Endodermal cell (in vitro differentiated cells): ENCODE measurements around the gene LARP4B. TPM values are rescaled to one million over a fixed set of nuclear protein-coding genes. Genes with fewer than 3 reads are reported as not detected.
A peak's percentile ranks its signal among the peaks of the same experiment; 100 is the strongest.

ENCODE experiments used
- DNase-seq: peaks from one replicate; pipeline ENCODE4 v3.0.0-alpha.2; 2017
- H3K27ac ChIP-seq: 2 replicates; pipeline ENCODE4 v1.5.1; 2013; ENCODE audit warnings: mild to moderate bottlenecking, low read depth, low read length, moderate library complexity
- H3K27me3 ChIP-seq: 2 replicates; pipeline ENCODE4 v1.6.1; 2013; ENCODE audit warnings: mild to moderate bottlenecking, low read length, moderate library complexity; ENCODE audit not compliant: insufficient read depth, control insufficient read depth, poor library complexity, severe bottlenecking
- H3K36me3 ChIP-seq: 2 replicates; pipeline ENCODE4 v1.7.0; 2013; ENCODE audit warnings: mild to moderate bottlenecking, low read length, moderate library complexity; ENCODE audit not compliant: control insufficient read depth, insufficient read depth
- H3K4me1 ChIP-seq: one replicate; pipeline ENCODE4 v1.7.0; 2013; ENCODE audit warnings: low read length; ENCODE audit not compliant: control insufficient read depth, insufficient read depth
- H3K4me3 ChIP-seq: 2 replicates; pipeline ENCODE4 v1.5.1; 2013; ENCODE audit warnings: mild to moderate bottlenecking, low read length, moderate library complexity
- H3K9ac ChIP-seq: 2 replicates; pipeline ENCODE4 v1.6.1; 2013; ENCODE audit warnings: mild to moderate bottlenecking, low read length, moderate library complexity; ENCODE audit not compliant: poor library complexity, severe bottlenecking; ENCODE audit errors: extremely low read depth
- H3K9me3 ChIP-seq: 2 replicates; pipeline ENCODE4 v1.6.1; 2013; ENCODE audit warnings: mild to moderate bottlenecking, low read length, moderate library complexity; ENCODE audit not compliant: control insufficient read depth
- H3K27ac Mint-ChIP-seq: 2 replicates; pipeline ENCODE4 v1.8.0; 2020; ENCODE audit warnings: mixed read lengths
- H3K27me3 Mint-ChIP-seq: 2 replicates; pipeline ENCODE4 v1.8.0; 2021; ENCODE audit warnings: mild to moderate bottlenecking, mixed read lengths; ENCODE audit not compliant: insufficient read depth
- H3K36me3 Mint-ChIP-seq: 2 replicates; pipeline ENCODE4 v1.8.0; 2020; ENCODE audit warnings: low read depth, mixed read lengths
- H3K4me1 Mint-ChIP-seq: 2 replicates; pipeline ENCODE4 v1.8.0; 2020; ENCODE audit warnings: mixed read lengths
- H3K4me3 Mint-ChIP-seq: 2 replicates; pipeline ENCODE4 v1.8.0; 2020; ENCODE audit warnings: mild to moderate bottlenecking, moderate library complexity, mixed read lengths
- H3K9me3 Mint-ChIP-seq: 2 replicates; pipeline ENCODE4 v1.8.0; 2020; ENCODE audit warnings: mild to moderate bottlenecking, mixed read lengths
- CTCF ChIP-seq: fragments of 200-600 bp; sonication (generic); conservative IDR thresholded peaks from 2 replicates; pipeline ENCODE4 v1.5.0; 2021; ENCODE audit warnings: antibody characterized with exemption, mild to moderate bottlenecking
- WGBS, 2 experiments: methylation state at CpG; one replicate each; pipeline versions ENCODE4 v1.1.5 to v1.1.7; 2013; ENCODE audit warnings: missing lambda C conversion rate in 2 of 2, mixed read lengths in 1 of 2; ENCODE audit not compliant: insufficient coverage in 1 of 2, insufficient read length in 1 of 2; 5-methylcytosine and 5-hydroxymethylcytosine counted together
- total RNA-seq, 2 donors: library from RNA; stranded (reverse); fragmentation: NEBNext Ultra II Directional in 1 of 2; extraction: Animal tissue kit (Norgen Biotek cat#: 25700) in 1 of 2; gene quantifications; 2 replicates in 1 of 2; 3 replicates in 1 of 2; pipeline ENCODE4 v1.2.1, GENCODE V29; 2021

The LARP4B gene
- total RNA-seq, 2 donors from 2014 or later = 94.1 to 94.3 TPM

GRCh38 chr10:905503-905902 is 26.0 kb downstream of the LARP4B start:
- Histone ChIP-seq H3K27ac (no peak overlapping the region), H3K4me3 (no peak overlapping the region), H3K4me1 (no peaks in the 10 kb centered on the region), H3K27me3 (no peaks in the 10 kb centered on the region), H3K9me3 (no peaks in the 10 kb centered on the region), H3K36me3 (peaks cover 56% of the 10 kb centered on the region), H3K9ac (no peak overlapping the region)
- Mint-ChIP-seq H3K4me1 (peaks cover 4% of the 10 kb centered on the region), H3K4me3 (no peak overlapping the region), H3K27ac (peak overlapping the region; percentile 83), H3K36me3 (peaks cover 54% of the 10 kb centered on the region), H3K9me3 (no peaks in the 10 kb centered on the region), H3K27me3 (no peaks in the 10 kb centered on the region)
- no peak for TF ChIP-seq CTCF
- no peak for DNase-seq
- WGBS, 2 experiments = 67 to 89% methylated on average over 1 to 3 of the region's 3 CpGs

GRCh38 chr10:904403-904802 is 27.1 kb downstream of the LARP4B start:
- WGBS, 2 experiments = 94 to 100% methylated on average over 1 to 5 of the region's 5 CpGs
- Histone ChIP-seq H3K9me3 (no peaks in the 10 kb centered on the region), H3K27me3 (no peaks in the 10 kb centered on the region), H3K36me3 (peaks cover 52% of the 10 kb centered on the region), H3K4me1 (no peaks in the 10 kb centered on the region), H3K27ac (no peak overlapping the region), H3K4me3 (no peak overlapping the region), H3K9ac (no peak overlapping the region)
- Mint-ChIP-seq H3K36me3 (peaks cover 43% of the 10 kb centered on the region), H3K4me1 (no peaks in the 10 kb centered on the region), H3K9me3 (no peaks in the 10 kb centered on the region), H3K27me3 (no peaks in the 10 kb centered on the region), H3K4me3 (no peak overlapping the region), H3K27ac (no peak overlapping the region)
- DNase-seq = no peak
- TF ChIP-seq CTCF = no peak

- no peaks in the 10 kb centered on the region for H3K27me3 ChIP-seq
- H3K27ac ChIP-seq = no peak overlapping the region
- WGBS, 2 experiments = 88 to 97% methylated on average over 1 to 2 of the region's 2 CpGs
- peaks cover 14% of the 10 kb centered on the region for H3K36me3 ChIP-seq
- no peak for TF ChIP-seq CTCF
- H3K9me3 Mint-ChIP-seq = no peaks in the 10 kb centered on the region
- no peaks in the 10 kb centered on the region for H3K4me1 ChIP-seq
- H3K27ac Mint-ChIP-seq = no peak overlapping the region
- H3K4me1 Mint-ChIP-seq = no peaks in the 10 kb centered on the region
- H3K4me3 Mint-ChIP-seq = no peak overlapping the region
- no peaks in the 10 kb centered on the region for H3K9me3 ChIP-seq
- peaks cover 13% of the 10 kb centered on the region for H3K36me3 Mint-ChIP-seq
- H3K4me3 ChIP-seq = no peak overlapping the region
- H3K27me3 Mint-ChIP-seq = no peaks in the 10 kb centered on the region
- no peak overlapping the region for H3K9ac ChIP-seq
- no peak for DNase-seq
Observed at GRCh38 chr10:898141-898540, 33.4 kb downstream of the LARP4B start.
